ENCODE data around the gene GUCY2F.

GRCh38 chrX:109372291-109372690, 109.6 kb downstream of the GUCY2F start:
- TF ChIP-seq CTCF (conservative IDR thresholded peaks at IDR 0.05 in 1 of 2, IDR thresholded peaks at IDR 0.05 in 1 of 2; ENCODE audit: low read depth in 1 of 2, low read length in 2 of 2), result no peak
- no peak for TF ChIP-seq EZH2 (IDR thresholded peaks at IDR 0.05; ENCODE audit: low read length, missing control alignments)
